H9 (cell line): Measurements from ENCODE around the gene WDR64. TPM values are rescaled to one million over a fixed set of nuclear protein-coding genes. Genes with fewer than 3 reads are reported as not detected.

Source experiments
- DNase-seq: peaks from one replicate; pipeline ENCODE4 v3.0.0-alpha.2; 2017
- H2AFZ ChIP-seq: one replicate; pipeline ENCODE4 v1.6.1; 2013; ENCODE audit warnings: mild to moderate bottlenecking, low read length, control low read depth, moderate library complexity
- H2AK5ac ChIP-seq: 2 replicates; pipeline ENCODE4 v1.6.1; 2013; ENCODE audit warnings: low read length, control low read depth, mixed read lengths; ENCODE audit not compliant: insufficient read length
- H2BK120ac ChIP-seq: one replicate; pipeline ENCODE4 v1.6.1; 2013; ENCODE audit warnings: low read depth, mild to moderate bottlenecking, low read length, control low read depth, inconsistent platforms; ENCODE audit not compliant: poor library complexity, severe bottlenecking
- H2BK12ac ChIP-seq: 2 replicates; pipeline ENCODE4 v1.6.1; 2013; ENCODE audit warnings: low read length, control low read depth, mixed read lengths, low read depth; ENCODE audit not compliant: insufficient read length
- H2BK15ac ChIP-seq: 2 replicates; pipeline ENCODE4 v1.6.1; 2013; ENCODE audit warnings: low read depth, low read length, control low read depth
- H2BK20ac ChIP-seq: one replicate; pipeline ENCODE4 v1.6.1; 2013; ENCODE audit warnings: low read depth, mild to moderate bottlenecking, low read length, control low read depth, inconsistent platforms; ENCODE audit not compliant: poor library complexity, severe bottlenecking
- H2BK5ac ChIP-seq: 2 replicates; pipeline ENCODE4 v1.6.1; 2013; ENCODE audit warnings: low read length, control low read depth, mixed read lengths; ENCODE audit not compliant: insufficient read length
- H3K14ac ChIP-seq: 2 replicates; pipeline ENCODE4 v1.6.1; 2013; ENCODE audit warnings: low read length, control low read depth; ENCODE audit not compliant: insufficient read depth
- H3K18ac ChIP-seq: 2 replicates; pipeline ENCODE4 v1.6.1; 2013; ENCODE audit warnings: low read depth, mild to moderate bottlenecking, mixed read lengths, low read length, control low read depth; ENCODE audit not compliant: insufficient read length
- H3K23ac ChIP-seq: 2 replicates; pipeline ENCODE4 v1.6.1; 2013; ENCODE audit warnings: low read length, control low read depth, mixed read lengths, low read depth; ENCODE audit not compliant: insufficient read length
- H3K23me2 ChIP-seq: 2 replicates; pipeline ENCODE4 v1.6.1; 2013; ENCODE audit warnings: low read depth, mild to moderate bottlenecking, mixed read lengths, low read length, control low read depth; ENCODE audit not compliant: insufficient read length, poor library complexity, severe bottlenecking
- H3K27ac ChIP-seq: 2 replicates; pipeline ENCODE4 v1.5.1; 2013; ENCODE audit warnings: low read length, control low read depth, mixed read lengths, low read depth; ENCODE audit not compliant: insufficient read length
- H3K27me3 ChIP-seq: 2 replicates; pipeline ENCODE4 v1.6.1; 2013; ENCODE audit warnings: low read length, control low read depth, inconsistent platforms; ENCODE audit not compliant: insufficient read depth
- H3K4ac ChIP-seq: 2 replicates; pipeline ENCODE4 v1.6.1; 2013; ENCODE audit warnings: low read depth, mild to moderate bottlenecking, control low read depth, inconsistent platforms, low read length, moderate library complexity
- H3K4me1 ChIP-seq: 2 replicates; pipeline ENCODE4 v1.6.1; 2013; ENCODE audit warnings: low read length, control low read depth, inconsistent platforms; ENCODE audit not compliant: insufficient read depth
- H3K4me2 ChIP-seq: 2 replicates; pipeline ENCODE4 v1.6.1; 2013; ENCODE audit warnings: low read length, control low read depth, mixed read lengths; ENCODE audit not compliant: insufficient read length, insufficient read depth
- H3K56ac ChIP-seq: 2 replicates; pipeline ENCODE4 v1.6.1; 2013; ENCODE audit warnings: low read depth, mild to moderate bottlenecking, mixed read lengths, low read length, control low read depth; ENCODE audit not compliant: insufficient read length
- H3K79me1 ChIP-seq: 2 replicates; pipeline ENCODE4 v1.6.1; 2013; ENCODE audit warnings: low read depth, mild to moderate bottlenecking, moderate library complexity, low read length, control low read depth, inconsistent platforms; ENCODE audit not compliant: insufficient read depth, poor library complexity, severe bottlenecking
- H3K79me2 ChIP-seq: 2 replicates; pipeline ENCODE4 v1.6.1; 2013; ENCODE audit warnings: low read length, control low read depth, inconsistent platforms; ENCODE audit not compliant: insufficient read depth
- H3K9ac ChIP-seq: 2 replicates; pipeline ENCODE4 v1.6.1; 2013; ENCODE audit warnings: low read length, control low read depth, mixed read lengths; ENCODE audit not compliant: insufficient read length; ENCODE audit errors: extremely low read depth
- H3K9me3 ChIP-seq: one replicate; pipeline ENCODE4 v1.6.1; 2013; ENCODE audit warnings: low read depth, low read length, inconsistent platforms; ENCODE audit not compliant: control insufficient read depth
- H3T11ph ChIP-seq: one replicate; pipeline ENCODE4 v1.6.1; 2013; ENCODE audit warnings: mild to moderate bottlenecking, low read length, control low read depth, inconsistent platforms
- H4K20me1 ChIP-seq: one replicate; pipeline ENCODE4 v1.6.1; 2013; ENCODE audit not compliant: control insufficient read depth, insufficient read length, insufficient read depth
- H4K5ac ChIP-seq: 2 replicates; pipeline ENCODE4 v1.6.1; 2013; ENCODE audit warnings: low read depth, mild to moderate bottlenecking, mixed read lengths, low read length, control low read depth; ENCODE audit not compliant: insufficient read length
- H4K8ac ChIP-seq: replicated peaks from 2 replicates; pipeline ENCODE4 v1.6.1; 2013; ENCODE audit warnings: low read length, control low read depth, mixed read lengths, low read depth; ENCODE audit not compliant: insufficient read length
- H4K91ac ChIP-seq: 2 replicates; pipeline ENCODE4 v1.6.1; 2013; ENCODE audit warnings: low read depth, mild to moderate bottlenecking, moderate library complexity, mixed read lengths, low read length, control low read depth; ENCODE audit not compliant: insufficient read length
- H3K27ac Mint-ChIP-seq, 3 experiments: 2 replicates in 2 of 3; 3 replicates in 1 of 3; pipeline ENCODE4 v1.8.0; 2020 to 2021; ENCODE audit warnings: mixed read lengths in 3 of 3, mild to moderate bottlenecking in 1 of 3, moderate library complexity in 1 of 3
- H3K27me3 Mint-ChIP-seq: 2 replicates; pipeline ENCODE4 v1.8.0; 2021; ENCODE audit warnings: low read depth, mild to moderate bottlenecking, moderate library complexity, mixed read lengths
- H3K36me3 Mint-ChIP-seq, 3 experiments: 2 replicates in 2 of 3; 3 replicates in 1 of 3; pipeline ENCODE4 v1.8.0; 2020 to 2021; ENCODE audit warnings: low read depth in 3 of 3, mixed read lengths in 3 of 3; ENCODE audit not compliant: insufficient read depth in 1 of 3
- H3K4me1 Mint-ChIP-seq, 2 experiments: 2 replicates each; pipeline ENCODE4 v1.8.0; 2020; ENCODE audit warnings: mixed read lengths in 2 of 2
- H3K4me3 Mint-ChIP-seq, 2 experiments: 2 replicates in 1 of 2; 3 replicates in 1 of 2; pipeline ENCODE4 v1.8.0; 2020 to 2021; ENCODE audit warnings: mild to moderate bottlenecking in 2 of 2, mixed read lengths in 2 of 2, moderate library complexity in 1 of 2
- H3K9me3 Mint-ChIP-seq, 2 experiments: 2 replicates in 1 of 2; 3 replicates in 1 of 2; pipeline ENCODE4 v1.8.0; 2020; ENCODE audit warnings: mild to moderate bottlenecking in 2 of 2, mixed read lengths in 2 of 2, moderate library complexity in 1 of 2
- CTCF ChIP-seq: fragments of 200-600 bp; sonication (generic); conservative IDR thresholded peaks from 3 replicates; pipeline ENCODE4 v1.8.0; 2021; ENCODE audit warnings: antibody characterized with exemption, mild to moderate bottlenecking
- WGBS: extraction: QIAGEN DNeasy Blood & Tissue Kit; methylation state at CpG from one replicate; pipeline ENCODE4 v1.1.7; 2013; ENCODE audit warnings: missing lambda C conversion rate, low lambda C conversion rate, mixed read lengths; ENCODE audit not compliant: insufficient read length; ENCODE audit errors: extremely low coverage; 5-methylcytosine and 5-hydroxymethylcytosine counted together
- total RNA-seq: library from RNA; stranded (reverse); gene quantifications from 2 replicates; pipeline ENCODE4 v1.2.1, GENCODE V29; 2021

The WDR64 gene
- total RNA-seq, 1 experiment from 2014 or later = not detected

GRCh38 chr1:241682921-241683320 lies 30.8 kb downstream of the WDR64 start:
- Mint-ChIP-seq H3K27me3 (no peaks in the 10 kb centered on the region), H3K27ac (no peak overlapping the region), H3K4me1 (no peaks in the 10 kb centered on the region), H3K36me3 (no peaks in the 10 kb centered on the region), H3K4me3 (no peak overlapping the region), H3K9me3 (no peaks in the 10 kb centered on the region)
- no peaks in the 10 kb centered on the region for H3K79me2 ChIP-seq
- no peak overlapping the region for H3K18ac ChIP-seq
- TF ChIP-seq CTCF = no peak
- H3K56ac ChIP-seq = no peak overlapping the region
- H3K4ac ChIP-seq = no peak overlapping the region
- no peaks in the 10 kb centered on the region for H3K9me3 ChIP-seq
- H3K27me3 ChIP-seq = no peaks in the 10 kb centered on the region
- H3T11ph ChIP-seq = no peak overlapping the region
- no peaks in the 10 kb centered on the region for H3K4me1 ChIP-seq
- no peaks in the 10 kb centered on the region for H4K20me1 ChIP-seq
- no peak overlapping the region for H4K5ac ChIP-seq
- H2AFZ ChIP-seq = no peak overlapping the region
- no peak overlapping the region for H3K27ac ChIP-seq
- no peak overlapping the region for H3K23ac ChIP-seq
- no peak overlapping the region for H3K9ac ChIP-seq
- no CpG with 5 or more reads among the region's 2 CpGs for WGBS
- no peak overlapping the region for H2AK5ac ChIP-seq
- no peaks in the 10 kb centered on the region for H3K23me2 ChIP-seq
- H4K91ac ChIP-seq = no peak overlapping the region
- no peak overlapping the region for H4K8ac ChIP-seq
- no peaks in the 10 kb centered on the region for H3K79me1 ChIP-seq
- no peak overlapping the region for H3K4me2 ChIP-seq
- H2BK5ac ChIP-seq = no peak overlapping the region
- DNase-seq = no peak
- no peak overlapping the region for H2BK120ac ChIP-seq
- H2BK20ac ChIP-seq = no peak overlapping the region
- no peak overlapping the region for H2BK15ac ChIP-seq
- H3K14ac ChIP-seq = no peak overlapping the region
- no peak overlapping the region for H2BK12ac ChIP-seq
